ENCODE measurements around the gene CXCL8. TPM values are rescaled to one million over a fixed set of nuclear protein-coding genes. Genes with fewer than 3 reads are reported as not detected.

CXCL8 gene
- total and polyA plus RNA-seq, 2 experiments from 2014 or later: not detected

DNA sequence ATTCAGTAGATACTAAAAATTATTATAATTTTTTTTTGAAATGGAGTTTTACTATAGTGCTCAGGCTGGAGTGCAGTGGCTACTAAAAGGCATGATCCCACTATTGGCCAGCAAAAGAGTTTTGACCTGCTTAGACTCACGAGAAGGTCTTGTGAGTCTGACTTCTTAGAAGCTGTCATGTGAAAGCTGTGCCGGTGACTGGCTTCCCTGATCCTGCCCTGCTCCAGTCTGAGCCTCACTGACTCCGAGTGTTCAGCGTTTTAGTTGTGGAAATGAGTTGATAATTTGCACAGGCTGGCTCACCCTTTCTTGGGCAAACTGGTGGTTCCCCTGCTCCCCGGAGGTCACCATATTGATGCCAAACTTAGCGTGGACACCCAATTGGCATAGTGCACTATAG is 16.4 kb upstream of the CXCL8 start:
- no peaks in the 10 kb centered on the region for H3K9me3 ChIP-seq (ENCODE audit: low read depth)
- no peaks in the 10 kb centered on the region for H3K27me3 ChIP-seq
- no peak for DNase-seq (ENCODE audit: low read depth in 1 of 2, low spot score in 1 of 2)
- H3K4me1 ChIP-seq (ENCODE audit: low read depth): no peaks in the 10 kb centered on the region
- no peak overlapping the region for H3K27ac ChIP-seq
- H3K36me3 ChIP-seq: no peaks in the 10 kb centered on the region
- no peak overlapping the region for H3K4me3 ChIP-seq
- TF ChIP-seq, protein P1, sequence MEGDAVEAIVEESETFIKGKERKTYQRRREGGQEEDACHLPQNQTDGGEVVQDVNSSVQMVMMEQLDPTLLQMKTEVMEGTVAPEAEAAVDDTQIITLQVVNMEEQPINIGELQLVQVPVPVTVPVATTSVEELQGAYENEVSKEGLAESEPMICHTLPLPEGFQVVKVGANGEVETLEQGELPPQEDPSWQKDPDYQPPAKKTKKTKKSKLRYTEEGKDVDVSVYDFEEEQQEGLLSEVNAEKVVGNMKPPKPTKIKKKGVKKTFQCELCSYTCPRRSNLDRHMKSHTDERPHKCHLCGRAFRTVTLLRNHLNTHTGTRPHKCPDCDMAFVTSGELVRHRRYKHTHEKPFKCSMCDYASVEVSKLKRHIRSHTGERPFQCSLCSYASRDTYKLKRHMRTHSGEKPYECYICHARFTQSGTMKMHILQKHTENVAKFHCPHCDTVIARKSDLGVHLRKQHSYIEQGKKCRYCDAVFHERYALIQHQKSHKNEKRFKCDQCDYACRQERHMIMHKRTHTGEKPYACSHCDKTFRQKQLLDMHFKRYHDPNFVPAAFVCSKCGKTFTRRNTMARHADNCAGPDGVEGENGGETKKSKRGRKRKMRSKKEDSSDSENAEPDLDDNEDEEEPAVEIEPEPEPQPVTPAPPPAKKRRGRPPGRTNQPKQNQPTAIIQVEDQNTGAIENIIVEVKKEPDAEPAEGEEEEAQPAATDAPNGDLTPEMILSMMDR (IDR thresholded peaks at IDR 0.05; ENCODE audit: low read depth, low read length): no peak

DNA sequence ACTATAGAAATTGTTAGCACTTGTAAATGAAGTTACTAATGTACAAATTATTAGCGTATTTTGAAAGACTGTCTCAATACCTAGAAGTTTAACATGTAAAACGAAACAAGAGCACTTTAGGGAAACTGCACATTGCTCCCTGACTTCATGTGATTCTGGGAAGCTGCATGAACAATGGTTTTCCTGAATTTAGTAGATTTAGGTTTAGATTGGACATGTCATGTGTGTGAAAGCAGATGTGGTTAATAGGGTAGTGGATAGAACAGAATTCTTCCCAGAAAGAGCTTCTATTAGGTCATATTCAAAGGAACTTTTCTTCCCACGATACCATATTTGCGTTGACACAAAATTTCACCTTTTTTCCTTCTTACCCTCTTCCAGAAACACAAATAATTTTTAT is 14.9 kb upstream of the CXCL8 start:
- Histone ChIP-seq H3K27ac (no peak overlapping the region), H3K27me3 (no peaks in the 10 kb centered on the region), H3K9me3 (ENCODE audit: low read depth) (no peaks in the 10 kb centered on the region), H3K36me3 (no peaks in the 10 kb centered on the region), H3K4me3 (no peak overlapping the region), H3K4me1 (ENCODE audit: low read depth) (no peaks in the 10 kb centered on the region)
- TF ChIP-seq, protein P1 (IDR thresholded peaks at IDR 0.05; ENCODE audit: low read depth, low read length): no peak
- DNase-seq (ENCODE audit: low read depth in 1 of 2, low spot score in 1 of 2): no peak

DNA sequence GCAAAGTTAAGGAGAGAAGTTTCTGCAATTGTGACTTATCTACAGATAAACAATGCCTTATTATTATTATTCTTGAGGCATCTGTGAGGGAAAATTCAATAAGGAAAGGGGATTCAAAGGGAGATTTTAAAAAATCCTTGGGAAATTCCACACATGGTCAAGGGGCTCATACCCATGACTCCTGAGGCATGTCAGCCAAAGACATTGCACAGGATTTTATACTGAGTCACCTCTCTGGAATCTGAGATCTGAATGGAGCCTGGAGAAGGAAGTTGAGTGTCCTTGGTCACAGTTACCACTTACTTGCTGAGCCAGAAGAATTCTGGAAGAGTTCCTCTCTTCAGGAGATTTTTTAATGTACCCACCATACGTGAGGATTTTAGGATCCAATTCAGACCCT is 14.4 kb upstream of the CXCL8 start:
- TF ChIP-seq, protein P1 (IDR thresholded peaks at IDR 0.05; ENCODE audit: low read depth, low read length): no peak
- Histone ChIP-seq H3K27ac (no peak overlapping the region), H3K27me3 (no peaks in the 10 kb centered on the region), H3K4me1 (ENCODE audit: low read depth) (no peaks in the 10 kb centered on the region), H3K9me3 (ENCODE audit: low read depth) (no peaks in the 10 kb centered on the region), H3K4me3 (no peak overlapping the region), H3K36me3 (no peaks in the 10 kb centered on the region)
- peak in 1 of 2 donors; percentile 92 for DNase-seq (ENCODE audit: low read depth in 1 of 2, low spot score in 1 of 2)

DNA sequence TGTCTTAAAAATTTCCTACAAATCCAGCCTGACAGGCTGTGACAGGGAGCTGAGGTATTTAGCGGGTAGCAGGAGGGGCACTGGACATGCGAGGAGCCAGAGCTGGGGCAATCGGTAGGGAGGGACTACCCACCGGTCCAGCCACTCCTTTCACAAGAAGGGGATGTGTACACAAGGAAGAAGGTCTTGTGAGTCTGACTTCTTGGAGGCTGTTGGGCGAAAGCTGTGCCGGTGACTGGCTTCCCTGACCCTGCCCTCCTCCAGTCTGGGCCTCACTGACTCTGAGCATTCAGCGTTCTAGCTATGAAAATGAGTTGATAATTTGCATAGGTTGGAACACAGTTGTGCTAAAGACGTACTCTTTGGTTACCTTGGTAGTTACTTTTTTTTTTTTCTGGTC is 12.7 kb upstream of the CXCL8 start:
- no peak overlapping the region for H3K4me3 ChIP-seq
- no peaks in the 10 kb centered on the region for H3K27me3 ChIP-seq
- no peak overlapping the region for H3K27ac ChIP-seq
- no peaks in the 10 kb centered on the region for H3K4me1 ChIP-seq (ENCODE audit: low read depth)
- TF ChIP-seq, protein P1 (IDR thresholded peaks at IDR 0.05; ENCODE audit: low read depth, low read length): no peak
- no peak for DNase-seq (ENCODE audit: low read depth in 1 of 2, low spot score in 1 of 2)
- no peaks in the 10 kb centered on the region for H3K36me3 ChIP-seq
- H3K9me3 ChIP-seq (ENCODE audit: low read depth): no peaks in the 10 kb centered on the region

DNA sequence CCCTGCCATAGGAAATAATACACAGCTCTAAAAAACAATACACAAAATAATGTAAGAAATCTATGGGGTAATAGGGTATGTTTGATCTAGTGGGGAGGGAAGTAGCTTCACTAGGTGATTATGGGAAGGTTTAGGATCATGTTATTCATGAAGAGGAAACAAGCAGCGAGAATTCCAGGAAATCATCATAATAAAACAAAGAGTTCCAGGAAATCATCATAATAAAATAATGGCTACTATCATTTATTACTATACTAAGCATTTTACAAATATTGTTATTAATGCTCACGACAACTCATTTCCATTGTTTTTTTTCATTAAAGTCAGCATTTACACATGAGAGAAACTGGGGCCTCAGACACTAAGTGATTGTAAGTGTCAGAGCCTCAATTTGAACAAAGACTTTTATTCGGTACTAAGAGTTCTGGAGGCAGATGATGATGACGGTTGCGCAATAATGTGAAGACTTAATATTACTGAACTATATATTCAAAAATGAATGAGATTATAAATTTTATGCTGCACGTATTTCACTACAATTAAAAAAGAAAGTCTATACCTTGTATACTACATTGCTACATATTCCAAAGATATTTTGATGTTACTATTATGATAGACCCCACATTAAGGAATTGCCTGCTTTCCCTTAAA is 12.2 kb upstream of the CXCL8 start:
- TF ChIP-seq, protein P1 (IDR thresholded peaks at IDR 0.05; ENCODE audit: low read depth, low read length): no peak
- Histone ChIP-seq H3K27me3 (no peaks in the 10 kb centered on the region), H3K27ac (no peak overlapping the region)

More for the DNA sequence above, 12.2 kb upstream of the CXCL8 start:
- Histone ChIP-seq H3K4me1 (ENCODE audit: low read depth) (no peaks in the 10 kb centered on the region), H3K36me3 (no peaks in the 10 kb centered on the region), H3K9me3 (ENCODE audit: low read depth) (no peaks in the 10 kb centered on the region), H3K4me3 (no peak overlapping the region)
- DNase-seq (ENCODE audit: low read depth in 1 of 2, low spot score in 1 of 2): no peak

All from cardiac muscle cell (in vitro differentiated cells and primary cell).